HEK293 (cell line): ENCODE results near the gene CLEC2D.
A peak's percentile ranks its signal among the peaks of the same experiment; 100 is the strongest.
"Not testable (repeated sequence)": the region's sequence is repeated elsewhere in the genome, so short reads cannot be mapped to it uniquely, and the experiment has no call there.

ENCODE experiments used
- CTCF ChIA-PET: fragments of 350-600 bp; formaldehyde crosslinking; extraction: SDS; loops from one replicate; lab custom pipeline; 2021; ENCODE audit warnings: antibody characterized with exemption; lab: Yijun Ruan, JAX
- POLR2A ChIA-PET: fragments of 300-600 bp; formaldehyde crosslinking; extraction: SDS; loops from one replicate; lab custom pipeline; 2020; ENCODE audit warnings: antibody characterized with exemption, inconsistent platforms; lab: Yijun Ruan, JAX
- H3K27ac ChIP-seq: fragments of 200-500 bp; sonication (Bioruptor generic); 2 replicates; pipeline ENCODE4 v1.5.1; 2014; ENCODE audit warnings: low read depth, low read length, control low read depth, inconsistent platforms; ENCODE audit errors: extremely low read depth
- H3K36me3 ChIP-seq, 2 experiments: fragments of 200-500 bp in 1 of 2; sonication (Bioruptor generic) in 1 of 2; 1 replicate in 1 of 2; 2 replicates in 1 of 2; pipeline ENCODE4 v1.5.1; 2014 to 2017; ENCODE audit warnings: inconsistent platforms in 2 of 2, low read length in 2 of 2; ENCODE audit not compliant: control insufficient read depth in 2 of 2, insufficient read depth in 1 of 2
- H3K4me1 ChIP-seq: fragments of 200-500 bp; sonication (Bioruptor generic); 2 replicates; pipeline ENCODE4 v1.5.1; 2014; ENCODE audit warnings: mild to moderate bottlenecking, low read length, inconsistent platforms; ENCODE audit not compliant: control insufficient read depth, insufficient read depth
- H3K4me3 ChIP-seq: 2 replicates; pipeline ENCODE4 v1.5.1; 2011; ENCODE audit warnings: low read depth, mild to moderate bottlenecking, control low read depth, low read length, moderate library complexity
- H3K9me3 ChIP-seq: fragments of 200-500 bp; sonication (Bioruptor generic); 2 replicates; pipeline ENCODE4 v1.5.1; 2014; ENCODE audit warnings: low read depth, low read length, inconsistent platforms; ENCODE audit not compliant: control insufficient read depth, insufficient read depth
- PBX3 ChIP-seq: sonication (generic); formaldehyde crosslinking; IDR thresholded peaks from 2 replicates; pipeline ENCODE4 v1.8.1; 2022; ENCODE audit warnings: mild to moderate bottlenecking, moderate library complexity, missing genetic modification reagents
- ZNF132 ChIP-seq: fragments of 450-650 bp; formaldehyde crosslinking; IDR thresholded peaks from 2 replicates; pipeline ENCODE4 v1.5.1; 2017; ENCODE audit warnings: missing biosample characterization, missing genetic modification characterization, borderline replicate concordance
- ZNF146 ChIP-seq: fragments of 450-650 bp; formaldehyde crosslinking; IDR thresholded peaks from 2 replicates; pipeline ENCODE4 v1.5.1; 2016; ENCODE audit warnings: missing biosample characterization, missing genetic modification characterization
- ZNF155 ChIP-seq: fragments of 450-650 bp; formaldehyde crosslinking; IDR thresholded peaks from 2 replicates; pipeline ENCODE4 v1.5.1; 2016; ENCODE audit warnings: missing biosample characterization, missing genetic modification characterization
- ZNF302 ChIP-seq: fragments of 450-650 bp; formaldehyde crosslinking; IDR thresholded peaks from 2 replicates; pipeline ENCODE4 v1.5.1; 2016; ENCODE audit warnings: missing biosample characterization, missing genetic modification characterization, low read depth
- ZNF580 ChIP-seq: fragments of 450-650 bp; formaldehyde crosslinking; IDR thresholded peaks from 2 replicates; pipeline ENCODE4 v1.5.1; 2016; ENCODE audit warnings: missing biosample characterization, missing genetic modification characterization
- ZNF610 ChIP-seq: fragments of 450-650 bp; formaldehyde crosslinking; IDR thresholded peaks from 2 replicates; pipeline ENCODE4 v1.5.1; 2016; ENCODE audit warnings: missing biosample characterization, missing genetic modification characterization, borderline replicate concordance
- ZNF645 ChIP-seq: fragments of 450-650 bp; formaldehyde crosslinking; IDR thresholded peaks from 2 replicates; pipeline ENCODE4; 2016; ENCODE audit warnings: missing biosample characterization, missing genetic modification characterization
- ZNF658 ChIP-seq: fragments of 450-650 bp; formaldehyde crosslinking; IDR thresholded peaks from 2 replicates; pipeline ENCODE4; 2016; ENCODE audit warnings: missing biosample characterization, missing genetic modification characterization

The CLEC2D gene

GRCh38 chr12:9682508-9682907 is 13.0 kb downstream of the CLEC2D start:
- CTCF ChIA-PET = interaction anchor here (0.6 to 1.3 kb wide), 2 partner anchors 26 to 645 kb away, joined by 4 read pairs; no protein-coding TSS in a partner anchor
- H3K9me3 ChIP-seq = not testable (repeated sequence)

GRCh38 chr12:9682949-9683348 is 13.4 kb downstream of the CLEC2D start:
- H3K4me3 ChIP-seq, H3K27ac ChIP-seq, H3K4me1 ChIP-seq, H3K9me3 ChIP-seq: not testable (repeated sequence)
- POLR2A ChIA-PET = interaction anchor here (0.7 to 0.8 kb wide), 2 partner anchors 35 to 772 kb away, joined by 4 to 5 read pairs; no protein-coding TSS in a partner anchor
- CTCF ChIA-PET = interaction anchor here (1.3 to 1.6 kb wide), 2 partner anchors 25 to 48 kb away, joined by 3 to 4 read pairs; no protein-coding TSS in a partner anchor
- H3K36me3 ChIP-seq = peaks cover 1 to 24% of the 10 kb centered on the region in 2 experiments; a peak in 2 of 3 replicates

More at GRCh38 chr12:9682508-9682907, 13.0 kb downstream of the CLEC2D start:
- H3K27ac ChIP-seq, H3K4me1 ChIP-seq, H3K4me3 ChIP-seq: not testable (repeated sequence)
- peaks cover 0 to 21% of the 10 kb centered on the region in 2 experiments; a peak in 1 of 3 replicates for H3K36me3 ChIP-seq
- POLR2A ChIA-PET = interaction anchor here (0.7 kb wide), 1 partner anchor 772 kb away, joined by 4 read pairs; no protein-coding TSS in a partner anchor
- peak; percentile 71 for TF ChIP-seq ZNF146 (tag by site-specific recombination)

GRCh38 chr12:9685366-9685765 is 15.9 kb downstream of the CLEC2D start:
- H3K4me3 ChIP-seq, POLR2A ChIA-PET, H3K27ac ChIP-seq, H3K4me1 ChIP-seq, H3K9me3 ChIP-seq: not testable (repeated sequence)
- CTCF ChIA-PET = interaction anchor here (1.0 kb wide), 1 partner anchor 23 kb away, joined by 4 read pairs; no protein-coding TSS in a partner anchor
- peaks cover 7 to 37% of the 10 kb centered on the region in 2 experiments; a peak in 2 of 3 replicates for H3K36me3 ChIP-seq

GRCh38 chr12:9685915-9686314 is 16.4 kb downstream of the CLEC2D start:
- H3K9me3 ChIP-seq = no peaks in the 10 kb centered on the region
- POLR2A ChIA-PET = no interaction called here

GRCh38 chr12:9687228-9687627 is 17.7 kb downstream of the CLEC2D start:
- no peaks in the 10 kb centered on the region for H3K9me3 ChIP-seq
- TF ChIP-seq PBX3 (CRISPR knock-in tag) (no peak), ZNF610 (tag by site-specific recombination) (peak; percentile 89; the same call in 1 of the 2 replicates)
- peaks cover 7 to 33% of the 10 kb centered on the region in 2 experiments; a peak in 2 of 3 replicates for H3K36me3 ChIP-seq
- CTCF ChIA-PET = interaction anchor here (1.0 to 1.2 kb wide), 3 partner anchors 21 to 61 kb away, joined by 3 to 4 read pairs (median 3); no protein-coding TSS in a partner anchor
- no peak overlapping the region for H3K4me3 ChIP-seq
- POLR2A ChIA-PET = no interaction called here
- H3K27ac ChIP-seq = no peak overlapping the region
- H3K4me1 ChIP-seq = no peaks in the 10 kb centered on the region

More at GRCh38 chr12:9685915-9686314, 16.4 kb downstream of the CLEC2D start:
- Histone ChIP-seq H3K27ac (no peak overlapping the region), H3K4me1 (no peaks in the 10 kb centered on the region), H3K36me3 (peaks cover 7 to 36% of the 10 kb centered on the region in 2 experiments; a peak in 2 of 3 replicates), H3K4me3 (no peak overlapping the region)
- CTCF ChIA-PET = no interaction called here
- TF ChIP-seq ZNF580 (tag by site-specific recombination) (no peak), ZNF132 (tag by site-specific recombination) (no peak), ZNF658 (tag by site-specific recombination) (no peak), ZNF302 (tag by site-specific recombination) (no peak), ZNF155 (no peak), ZNF645 (tag by site-specific recombination) (no peak)
